ENCODE results near the gene DOCK7. TPM values are rescaled to one million over a fixed set of nuclear protein-coding genes. Genes with fewer than 3 reads are reported as not detected.
A peak's percentile ranks its signal among the peaks of the same experiment; 100 is the strongest.

The DOCK7 gene
- total and polyA plus RNA-seq, 2 of the 8 experiments (the other 6 are each of a cell fraction or from before 2014, with no cell fraction given): 10.2 to 33.7 TPM

DNA sequence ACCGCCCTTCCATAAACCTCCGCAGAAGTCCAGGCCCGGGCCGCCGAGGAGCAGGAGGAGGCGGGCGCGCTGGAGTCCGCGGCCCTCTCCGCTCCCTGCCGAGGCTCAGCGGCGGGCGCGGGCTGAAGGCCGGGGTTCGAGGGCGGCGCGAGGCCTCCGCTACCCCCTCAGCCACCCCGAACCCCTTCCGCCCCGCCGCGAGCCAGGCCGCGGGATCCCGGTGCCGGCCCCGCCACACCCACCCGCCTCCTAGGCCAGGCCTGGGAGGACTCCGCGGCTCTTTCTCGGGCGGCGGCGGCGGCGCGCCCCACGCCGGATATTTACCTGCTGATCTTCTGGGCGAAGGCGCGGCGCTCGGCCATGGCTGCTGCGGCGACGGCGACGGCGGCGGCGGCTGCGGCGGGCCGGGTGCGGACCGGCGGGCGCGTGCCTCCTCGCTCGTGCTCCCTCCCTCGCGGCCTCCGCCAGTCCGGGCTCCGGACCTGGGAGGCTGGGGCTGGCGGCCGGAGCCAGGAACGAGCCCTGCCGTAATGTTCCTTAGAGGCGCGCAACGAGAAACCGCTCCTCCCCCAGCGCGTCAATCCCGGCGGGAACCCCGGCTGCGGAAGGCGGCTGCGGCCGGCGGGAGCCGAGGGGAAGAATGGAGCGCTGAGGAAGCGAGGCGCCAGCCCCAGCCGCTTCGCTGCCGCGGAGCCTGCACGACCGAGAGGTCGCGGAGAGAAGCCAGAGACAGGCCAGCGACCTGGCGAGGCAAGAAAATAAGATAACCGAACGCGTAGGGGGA lies at the start of gene DOCK7 (continued):
- no peak for TF ChIP-seq ATF2 (IDR thresholded peaks at IDR 0.05; ENCODE audit: low read length)
- TF ChIP-seq FOSL1 (IDR thresholded peaks at IDR 0.05; ENCODE audit: insufficient read depth, low read depth, low read length): no peak
- TF ChIP-seq CHD2 (IDR thresholded peaks at IDR 0.05; ENCODE audit: low read length): no peak; the same call in 1 of the 2 replicates
- no peak for TF ChIP-seq JUND (IDR thresholded peaks at IDR 0.05; ENCODE audit: low read length)
- TF ChIP-seq POLR2A (IDR thresholded peaks at IDR 0.05; ENCODE audit: control extremely low read depth in 1 of 2, low read depth in 2 of 2, low read length in 2 of 2): peak in 1 of 2 experiments; percentile 63; a peak in 2 of 3 replicates
- TF ChIP-seq EGR1 (IDR thresholded peaks at IDR 0.05; ENCODE audit: borderline replicate concordance, low read depth, low read length): peak; percentile 50; the same call in 1 of the 2 replicates
- no peak for TF ChIP-seq CHD1 (IDR thresholded peaks at IDR 0.05; ENCODE audit: low read depth, low read length)
- no peak for TF ChIP-seq SRF (IDR thresholded peaks at IDR 0.05; ENCODE audit: low read depth, low read length)
- TF ChIP-seq NANOG (IDR thresholded peaks at IDR 0.05; ENCODE audit: insufficient read depth, low read depth, low read length, poor library complexity, severe bottlenecking): no peak
- no peak for TF ChIP-seq SP2 (IDR thresholded peaks at IDR 0.05; ENCODE audit: low read length)
- TF ChIP-seq BCL11A (IDR thresholded peaks at IDR 0.05; ENCODE audit: low read depth in 2 of 2, low read length in 2 of 2): no peak
- no peak for TF ChIP-seq SUZ12 (IDR thresholded peaks at IDR 0.05; ENCODE audit: low read length)
- TF ChIP-seq POU5F1 (IDR thresholded peaks at IDR 0.05; ENCODE audit: low read depth, low read length): no peak
- no peak for TF ChIP-seq NRF1 (IDR thresholded peaks at IDR 0.05; ENCODE audit: low read depth, low read length)
- TF ChIP-seq POLR2AphosphoS5 (IDR thresholded peaks at IDR 0.05; ENCODE audit: low read depth, low read length): no peak; the same call in 1 of the 2 replicates
- no peak for TF ChIP-seq JUN (IDR thresholded peaks at IDR 0.05; ENCODE audit: low read depth, low read length)
- no peak for TF ChIP-seq HDAC6 (IDR thresholded peaks at IDR 0.05; ENCODE audit: low read depth, low read length)
- 0 out of 2 replicates have a peak, but pooled peaks have one; percentile 52 for TF ChIP-seq CREB1 (IDR thresholded peaks at IDR 0.05)
- no peak for TF ChIP-seq SP1 (IDR thresholded peaks at IDR 0.05; ENCODE audit: low read depth, low read length)
- no peak for TF ChIP-seq TEAD4 (IDR thresholded peaks at IDR 0.05; ENCODE audit: low read depth, low read length)
- TF ChIP-seq PHF8 (conservative IDR thresholded peaks at IDR 0.05; ENCODE audit: low read depth, low read length): peak; percentile 81
- TF ChIP-seq HDAC2 (IDR thresholded peaks at IDR 0.05; ENCODE audit: borderline replicate concordance in 1 of 2, low read depth in 2 of 2, low read length in 2 of 2): no peak
- no peak for TF ChIP-seq RNF2 (IDR thresholded peaks at IDR 0.05; ENCODE audit: borderline replicate concordance, low read depth, low read length, missing control alignments, poor library complexity, severe bottlenecking)
- TF ChIP-seq CBX5 (IDR thresholded peaks at IDR 0.05; ENCODE audit: low read depth, low read length): no peak

All from H1 (cell line).